GM12878 (cell line): ENCODE results near the gene TMBIM1. TPM values are rescaled to one million over a fixed set of nuclear protein-coding genes. Genes with fewer than 3 reads are reported as not detected.

Experiments used
- ATF2 ChIP-seq: IDR thresholded peaks from 2 replicates; pipeline ENCODE4 v1.6.1; 2012; ENCODE audit warnings: low read length, inconsistent platforms
- CBX3 ChIP-seq: fragments of 200-600 bp; sonication (generic); IDR thresholded peaks from 2 replicates; pipeline ENCODE4 v1.6.1; 2016; ENCODE audit warnings: low read depth, borderline replicate concordance
- HCFC1 ChIP-seq: fragments of 150-350 bp; IDR thresholded peaks from 2 replicates; pipeline ENCODE4 v1.6.1; 2014; ENCODE audit warnings: low read length
- IRF5 ChIP-seq: fragments of 450-650 bp; IDR thresholded peaks from 2 replicates; pipeline ENCODE4 v1.6.1; 2017; ENCODE audit warnings: borderline replicate concordance
- MYB ChIP-seq: fragments of 150-350 bp; IDR thresholded peaks from 2 replicates; pipeline ENCODE4 v1.6.1; 2014; ENCODE audit warnings: mild to moderate bottlenecking, low read depth, low read length, borderline replicate concordance
- SKIL ChIP-seq: fragments of 450-650 bp; IDR thresholded peaks from 2 replicates; pipeline ENCODE4 v1.6.1; 2017; ENCODE audit warnings: mild to moderate bottlenecking, low read depth, inconsistent platforms; ENCODE audit not compliant: poor library complexity, severe bottlenecking
- SREBF2 ChIP-seq: IDR thresholded peaks from 2 replicates; pipeline ENCODE4 v1.6.1; 2012; ENCODE audit warnings: mild to moderate bottlenecking, low read length
- polyA plus RNA-seq, 11 experiments: library from polyadenylated mRNA; depleted of rRNA in 4 of 11; unstranded in 6 of 11; stranded (reverse) in 5 of 11; fragments of >200 nt; fragmentation: Nextera tagmentation in 4 of 11; fragmentation: Illumina TruSeq in 1 of 11; extraction: Ambion mirVana in 4 of 11; extraction: Trizol in 1 of 11; gene quantifications; 1 replicate in 1 of 11; 2 replicates in 10 of 11; pipeline versions ENCODE4 v1.2.1 to v1.2.3, GENCODE V29; 2011 to 2016; ENCODE audit warnings: inconsistent platforms in 2 of 11, missing spikeins in 2 of 11, low read depth in 1 of 11
- total RNA-seq, 4 experiments: library from RNA; depleted of rRNA in 3 of 4; stranded (reverse); fragments of >200 nt in 3 of 4; fragmentation: Illumina TruSeq in 1 of 4; extraction: Trizol in 1 of 4; gene quantifications; 2 replicates each; pipeline versions ENCODE4 v1.2.1 to v1.2.3, GENCODE V29; 2013 to 2021
- TF ChIP-seq, protein P1 (sequence below): IDR thresholded peaks from 2 replicates; pipeline ENCODE4 v1.6.1; 2011; ENCODE audit warnings: mild to moderate bottlenecking, low read depth, low read length, moderate library complexity; ENCODE audit not compliant: insufficient replicate concordance

The TMBIM1 gene
- total and polyA plus RNA-seq, 10 of the 15 experiments (the other 5 are each of a cell fraction or from before 2014, with no cell fraction given), result 6.1 to 38.3 (median 26.2) TPM

GRCh38 chr2:218265626-218266025 is 26.7 kb downstream of the TMBIM1 start (continued):
- TF ChIP-seq CBX3 (no peak), SKIL (no peak), SREBF2 (no peak), IRF5 (no peak), MYB (no peak), HCFC1 (no peak), ATF2 (no peak)
- TF ChIP-seq, protein P1, sequence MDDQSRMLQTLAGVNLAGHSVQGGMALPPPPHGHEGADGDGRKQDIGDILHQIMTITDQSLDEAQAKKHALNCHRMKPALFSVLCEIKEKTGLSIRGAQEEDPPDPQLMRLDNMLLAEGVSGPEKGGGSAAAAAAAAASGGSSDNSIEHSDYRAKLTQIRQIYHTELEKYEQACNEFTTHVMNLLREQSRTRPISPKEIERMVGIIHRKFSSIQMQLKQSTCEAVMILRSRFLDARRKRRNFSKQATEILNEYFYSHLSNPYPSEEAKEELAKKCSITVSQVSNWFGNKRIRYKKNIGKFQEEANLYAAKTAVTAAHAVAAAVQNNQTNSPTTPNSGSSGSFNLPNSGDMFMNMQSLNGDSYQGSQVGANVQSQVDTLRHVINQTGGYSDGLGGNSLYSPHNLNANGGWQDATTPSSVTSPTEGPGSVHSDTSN, result no peak
